Endothelial cell of umbilical vein (primary cell): Measurements from ENCODE around the gene WDFY2. TPM values are rescaled to one million over a fixed set of nuclear protein-coding genes. Genes with fewer than 3 reads are reported as not detected.

Experiments
- BruUV-seq: library from RNA; stranded (reverse); fragments of 400-500 nt; replicated peaks from 2 replicates; lab custom pipeline; 2021; lab: Mats Ljungman, UMichigan
- CTCF ChIA-PET: fragments of 300-600, 350-600 bp; sonication (Branson Sonifier 250); formaldehyde crosslinking; loops from one replicate; lab custom pipeline; 2021; ENCODE audit warnings: antibody characterized with exemption, inconsistent platforms; lab: Charles Lee
- POLR2A ChIA-PET: fragments of 300-600, 350-600 bp; sonication (Branson Sonifier 250); formaldehyde crosslinking; loops from one replicate; lab custom pipeline; 2021; ENCODE audit warnings: antibody characterized with exemption, inconsistent platforms; lab: Charles Lee
- DNase-seq: peaks from one replicate; pipeline ENCODE4 v3.0.0-alpha.2; 2011; ENCODE audit warnings: low read depth, low spot score
- FAIRE-seq: peaks from 2 replicates; lab custom pipeline; 2011; peaks lifted over from hg19 to GRCh38; lab: Jason Lieb, UNC
- H2AFZ ChIP-seq: 2 replicates; pipeline ENCODE4 v1.6.0; 2012; ENCODE audit warnings: low read depth, low read length, control low read depth, inconsistent platforms
- H3K27ac ChIP-seq: 2 replicates; pipeline ENCODE4 v1.5.1; 2011; ENCODE audit warnings: low read depth, mild to moderate bottlenecking, control low read depth, low read length, moderate library complexity; ENCODE audit not compliant: insufficient read depth
- H3K27me3 ChIP-seq, 2 experiments: 2 replicates each; pipeline versions ENCODE4 v1.6.0 to v1.6.1; 2011; ENCODE audit warnings: low read length in 2 of 2, mixed read lengths in 1 of 2; ENCODE audit not compliant: control insufficient read depth in 2 of 2, insufficient read depth in 2 of 2
- H3K36me3 ChIP-seq, 2 experiments: 2 replicates in 1 of 2; 3 replicates in 1 of 2; pipeline ENCODE4 v1.5.1; 2011; ENCODE audit warnings: low read length in 2 of 2, mild to moderate bottlenecking in 1 of 2, moderate library complexity in 1 of 2; ENCODE audit not compliant: control insufficient read depth in 2 of 2, insufficient read depth in 2 of 2; ENCODE audit errors: extremely low read depth in 1 of 2
- H3K4me1 ChIP-seq: 3 replicates; pipeline ENCODE4 v1.5.1; 2011; ENCODE audit warnings: mild to moderate bottlenecking, low read length; ENCODE audit not compliant: control insufficient read depth, insufficient read depth; ENCODE audit errors: extremely low read depth
- H3K4me2 ChIP-seq: 2 replicates; pipeline ENCODE4 v1.6.1; 2011; ENCODE audit warnings: low read length, control low read depth, mixed read lengths; ENCODE audit not compliant: insufficient read depth
- H3K4me3 ChIP-seq, 3 experiments: fragments of 200-600 bp in 1 of 3; sonication (generic), shearing (Covaris generic) in 1 of 3; replicated peaks in 1 of 3; 2 replicates each; pipeline ENCODE4 v1.5.1; 2011 to 2016; ENCODE audit warnings: control low read depth in 3 of 3, low read length in 3 of 3, mild to moderate bottlenecking in 2 of 3, inconsistent platforms in 1 of 3, low read depth in 1 of 3, moderate library complexity in 1 of 3; ENCODE audit not compliant: insufficient read depth in 1 of 3
- H3K79me2 ChIP-seq: 2 replicates; pipeline ENCODE4 v1.6.0; 2012; ENCODE audit warnings: low read length, inconsistent platforms; ENCODE audit not compliant: control insufficient read depth, insufficient read depth
- H3K9ac ChIP-seq: replicated peaks from 2 replicates; pipeline ENCODE3; 2011; ENCODE audit warnings: low read length, control low read depth; ENCODE audit not compliant: insufficient read depth; ENCODE audit errors: extremely low read depth
- H3K9me1 ChIP-seq: replicated peaks from 3 replicates; pipeline ENCODE4 v1.6.0; 2011; ENCODE audit warnings: mild to moderate bottlenecking, low read length; ENCODE audit not compliant: control insufficient read depth, insufficient read depth; ENCODE audit errors: extremely low read depth
- H3K9me3 ChIP-seq: replicated peaks from 2 replicates; pipeline ENCODE4 v1.5.1; 2012; ENCODE audit warnings: low read length, inconsistent platforms; ENCODE audit not compliant: control insufficient read depth, insufficient read depth
- H4K20me1 ChIP-seq: replicated peaks from 2 replicates; pipeline ENCODE3; 2011; ENCODE audit warnings: mild to moderate bottlenecking, low read length; ENCODE audit not compliant: control insufficient read depth, insufficient read depth; ENCODE audit errors: extremely low read depth
- EZH2 ChIP-seq: IDR thresholded peaks from 2 replicates; pipeline ENCODE4 v1.6.1; 2012; ENCODE audit warnings: borderline replicate concordance, low read depth, mild to moderate bottlenecking, moderate library complexity, low read length, inconsistent platforms; ENCODE audit not compliant: severe bottlenecking
- FOS ChIP-seq: IDR thresholded peaks from 2 replicates; pipeline ENCODE4 v1.6.1; 2011; ENCODE audit warnings: mild to moderate bottlenecking, low read length, moderate library complexity, borderline replicate concordance; ENCODE audit not compliant: insufficient read depth
- GATA2 ChIP-seq: IDR thresholded peaks from 2 replicates; pipeline ENCODE4 v1.7.0; 2011; ENCODE audit warnings: low read depth, mild to moderate bottlenecking, moderate library complexity, mixed read lengths, low read length; ENCODE audit not compliant: insufficient read length, insufficient read depth
- JUN ChIP-seq: IDR thresholded peaks from 2 replicates; pipeline ENCODE4 v1.6.1; 2011; ENCODE audit warnings: borderline replicate concordance, low read depth; ENCODE audit not compliant: insufficient read length, insufficient read depth
- MYC ChIP-seq: IDR thresholded peaks from one replicate; pipeline ENCODE4 v1.6.1; 2011; ENCODE audit warnings: mild to moderate bottlenecking, low read depth, low read length
- POLR2A ChIP-seq: IDR thresholded peaks from 2 replicates; pipeline ENCODE4 v1.6.1; 2012; ENCODE audit warnings: low read depth, mild to moderate bottlenecking, control low read depth, low read length
- POLR2AphosphoS5 ChIP-seq: IDR thresholded peaks from 2 replicates; pipeline ENCODE4 v1.6.1; 2012; ENCODE audit warnings: low read depth, mild to moderate bottlenecking, control low read depth, low read length, moderate library complexity; ENCODE audit not compliant: insufficient read depth
- dilution Hi-C: fragments of 300-500 bp; cut with MboI; formaldehyde crosslinking; loops from one replicate; pipeline ENCODE4 v1.15.0; 2019; ENCODE audit warnings: low sequenced_read_pairs; ENCODE audit not compliant: extremely low pct_ligation_motif_present
- intact Hi-C: fragments of 100-400 bp; cut with micrococcal nuclease; formaldehyde crosslinking; loops from one replicate; pipeline ENCODE4 v1.10.0; 2022
- polyA plus RNA-seq, 4 experiments: library from polyadenylated mRNA; depleted of rRNA in 3 of 4; stranded (reverse) in 3 of 4; unstranded in 1 of 4; fragments of >200 nt; gene quantifications; 2 replicates each; pipeline versions ENCODE4 v1.2.1 to v1.2.3, GENCODE V29; 2011 to 2012; ENCODE audit warnings: missing spikeins in 1 of 4
- total RNA-seq: library from RNA; stranded (reverse); gene quantifications from 2 replicates; pipeline ENCODE4 v1.2.3, GENCODE V29; 2021
- TF ChIP-seq, protein P1 (sequence below), 2 donors: IDR thresholded peaks; 1 replicate in 1 of 2; 2 replicates in 1 of 2; pipeline ENCODE4 v1.5.1; 2011; ENCODE audit warnings: low read length in 2 of 2, mild to moderate bottlenecking in 2 of 2, moderate library complexity in 2 of 2, control low read depth in 1 of 2, inconsistent platforms in 1 of 2, low read depth in 1 of 2; ENCODE audit not compliant: insufficient read depth in 1 of 2; ENCODE audit errors: extremely low read depth in 1 of 2
- TF ChIP-seq, protein P2 (sequence below): IDR thresholded peaks from 2 replicates; pipeline ENCODE4 v1.6.1; 2011; ENCODE audit not compliant: insufficient read depth, insufficient read length

The WDFY2 gene
- total and polyA plus RNA-seq, 2 donors (not counting 3 experiments of a cell fraction or from before 2014, with no cell fraction given) = 2.1 to 5.5 TPM

- Histone ChIP-seq H3K9me1 (no peaks in the 10 kb centered on the region), H2AFZ (no peak overlapping the region), H3K9me3 (no peaks in the 10 kb centered on the region), H3K27ac (no peak overlapping the region), H3K4me3 (no peak overlapping the region), H4K20me1 (no peaks in the 10 kb centered on the region), H3K36me3 (no peaks in the 10 kb centered on the region), H3K4me1 (peaks cover 23% of the 10 kb centered on the region), H3K9ac (no peak overlapping the region), H3K4me2 (no peak overlapping the region), H3K79me2 (no peaks in the 10 kb centered on the region), H3K27me3 (no peaks in the 10 kb centered on the region)
- intact Hi-C loops = loop anchor here (10.0 kb wide), 1 partner anchor 574 kb away; the partner anchor contains the start of gene FAM124A
- BruUV-seq = no TSS peak
- dilution Hi-C loops = no loop called here
- ChIA-PET CTCF (interaction anchor here (1.1 to 4.4 kb wide), 4 partner anchors 12 to 674 kb away, joined by 3 to 61 read pairs (median 38); no protein-coding TSS in a partner anchor), POLR2A (interaction anchor here (2.5 kb wide), 1 partner anchor 346 kb away, joined by 13 read pairs; the partner anchor contains the start of gene INTS6)
- TF ChIP-seq GATA2 = no peak
- TF ChIP-seq FOS = no peak
- TF ChIP-seq, protein P1, sequence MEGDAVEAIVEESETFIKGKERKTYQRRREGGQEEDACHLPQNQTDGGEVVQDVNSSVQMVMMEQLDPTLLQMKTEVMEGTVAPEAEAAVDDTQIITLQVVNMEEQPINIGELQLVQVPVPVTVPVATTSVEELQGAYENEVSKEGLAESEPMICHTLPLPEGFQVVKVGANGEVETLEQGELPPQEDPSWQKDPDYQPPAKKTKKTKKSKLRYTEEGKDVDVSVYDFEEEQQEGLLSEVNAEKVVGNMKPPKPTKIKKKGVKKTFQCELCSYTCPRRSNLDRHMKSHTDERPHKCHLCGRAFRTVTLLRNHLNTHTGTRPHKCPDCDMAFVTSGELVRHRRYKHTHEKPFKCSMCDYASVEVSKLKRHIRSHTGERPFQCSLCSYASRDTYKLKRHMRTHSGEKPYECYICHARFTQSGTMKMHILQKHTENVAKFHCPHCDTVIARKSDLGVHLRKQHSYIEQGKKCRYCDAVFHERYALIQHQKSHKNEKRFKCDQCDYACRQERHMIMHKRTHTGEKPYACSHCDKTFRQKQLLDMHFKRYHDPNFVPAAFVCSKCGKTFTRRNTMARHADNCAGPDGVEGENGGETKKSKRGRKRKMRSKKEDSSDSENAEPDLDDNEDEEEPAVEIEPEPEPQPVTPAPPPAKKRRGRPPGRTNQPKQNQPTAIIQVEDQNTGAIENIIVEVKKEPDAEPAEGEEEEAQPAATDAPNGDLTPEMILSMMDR (IDR thresholded peaks at IDR 0.05; ENCODE audit: extremely low read depth in 1 of 2, insufficient read depth in 1 of 2, low read depth in 1 of 2, low read length in 2 of 2) = no peak
- TF ChIP-seq, protein P2, sequence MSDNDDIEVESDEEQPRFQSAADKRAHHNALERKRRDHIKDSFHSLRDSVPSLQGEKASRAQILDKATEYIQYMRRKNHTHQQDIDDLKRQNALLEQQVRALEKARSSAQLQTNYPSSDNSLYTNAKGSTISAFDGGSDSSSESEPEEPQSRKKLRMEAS = no peak
- no peak for TF ChIP-seq JUN
- TF ChIP-seq POLR2AphosphoS5 = no peak
- no peak for TF ChIP-seq EZH2
- TF ChIP-seq POLR2A = no peak
- no peak for TF ChIP-seq MYC
- FAIRE-seq (no peak), DNase-seq (no peak)
Measured at GRCh38 chr13:51799261-51799660, 215.0 kb downstream of the WDFY2 start.
